CD14-positive monocyte (primary cell): Measurements from ENCODE around the gene THSD7A. TPM values are rescaled to one million over a fixed set of nuclear protein-coding genes. Genes with fewer than 3 reads are reported as not detected.
A peak's percentile ranks its signal among the peaks of the same experiment; 100 is the strongest.

Source experiments
- DNase-seq, 3 donors: peaks; one replicate each; pipeline ENCODE4 v3.0.0-alpha.2; 2011 to 2022
- H2AFZ ChIP-seq: 2 replicates; pipeline ENCODE4 v1.6.0; 2012; ENCODE audit warnings: mild to moderate bottlenecking, low read depth, low read length, inconsistent platforms; ENCODE audit not compliant: insufficient read depth, poor library complexity, severe bottlenecking
- H3K27ac ChIP-seq, 2 donors: 1 replicate in 1 of 2; 2 replicates in 1 of 2; pipeline ENCODE4 v1.5.1; 2012 to 2013; ENCODE audit warnings: low read length in 2 of 2, control low read depth in 1 of 2, inconsistent platforms in 1 of 2, low read depth in 1 of 2, mild to moderate bottlenecking in 1 of 2
- H3K27me3 ChIP-seq, 2 donors: one replicate each; pipeline versions ENCODE4 v1.6.0 to v1.6.1; 2011 to 2013; ENCODE audit warnings: low read length in 2 of 2; ENCODE audit not compliant: control insufficient read depth in 2 of 2, insufficient read depth in 2 of 2
- H3K36me3 ChIP-seq, 2 donors: replicated peaks in 1 of 2; 1 replicate in 1 of 2; 2 replicates in 1 of 2; pipeline versions ENCODE4 v1.5.1 to v1.6.1; 2012 to 2013; ENCODE audit warnings: low read length in 2 of 2, control low read depth in 1 of 2, inconsistent platforms in 1 of 2, mild to moderate bottlenecking in 1 of 2; ENCODE audit not compliant: insufficient read depth in 2 of 2, control insufficient read depth in 1 of 2
- H3K4me1 ChIP-seq, 2 donors: 1 replicate in 1 of 2; 2 replicates in 1 of 2; pipeline versions ENCODE4 v1.5.1 to v1.6.1; 2012 to 2013; ENCODE audit warnings: low read length in 2 of 2, control low read depth in 1 of 2, inconsistent platforms in 1 of 2, mild to moderate bottlenecking in 1 of 2, moderate library complexity in 1 of 2; ENCODE audit not compliant: insufficient read depth in 2 of 2, control insufficient read depth in 1 of 2
- H3K4me2 ChIP-seq: replicated peaks from 2 replicates; pipeline ENCODE3; 2012; ENCODE audit warnings: low read length, moderate library complexity, mild to moderate bottlenecking; ENCODE audit not compliant: poor library complexity, severe bottlenecking; ENCODE audit errors: extremely low read depth
- H3K4me3 ChIP-seq, 3 experiments: fragments of 200-600 bp in 1 of 3; sonication (generic) in 1 of 3; replicated peaks in 1 of 3; 1 replicate in 2 of 3; 2 replicates in 1 of 3; pipeline ENCODE4 v1.5.1; 2011 to 2013; ENCODE audit warnings: low read length in 3 of 3, mild to moderate bottlenecking in 3 of 3, control low read depth in 2 of 3, low read depth in 2 of 3, inconsistent platforms in 1 of 3, moderate library complexity in 1 of 3
- H3K79me2 ChIP-seq: 2 replicates; pipeline ENCODE4 v1.6.0; 2012; ENCODE audit warnings: mild to moderate bottlenecking, control low read depth, inconsistent platforms, low read length, moderate library complexity; ENCODE audit not compliant: insufficient read depth
- H3K9ac ChIP-seq: 2 replicates; pipeline ENCODE4 v1.6.0; 2017; ENCODE audit warnings: low read length, mild to moderate bottlenecking; ENCODE audit not compliant: insufficient read depth, poor library complexity, severe bottlenecking
- H3K9me3 ChIP-seq, 2 donors: replicated peaks in 1 of 2; 1 replicate in 1 of 2; 2 replicates in 1 of 2; pipeline versions ENCODE4 v1.5.1 to v1.6.1; 2012 to 2013; ENCODE audit warnings: low read length in 2 of 2, control low read depth in 1 of 2; ENCODE audit not compliant: control insufficient read depth in 1 of 2, insufficient read depth in 1 of 2
- H4K20me1 ChIP-seq: 2 replicates; pipeline ENCODE4 v1.6.0; 2012; ENCODE audit warnings: mild to moderate bottlenecking, low read length, control low read depth, moderate library complexity; ENCODE audit not compliant: insufficient read depth
- H3K27ac Mint-ChIP-seq, 7 donors: one replicate each; pipeline ENCODE4 v1.8.0; 2020; ENCODE audit warnings: mild to moderate bottlenecking in 7 of 7, mixed read lengths in 7 of 7, moderate library complexity in 6 of 7, inconsistent platforms in 2 of 7
- H3K27me3 Mint-ChIP-seq, 3 donors: one replicate each; pipeline ENCODE4 v1.8.0; 2021 to 2022; ENCODE audit warnings: low read depth in 3 of 3, mild to moderate bottlenecking in 3 of 3, mixed read lengths in 3 of 3, moderate library complexity in 3 of 3, inconsistent platforms in 1 of 3
- H3K36me3 Mint-ChIP-seq, 2 donors: one replicate each; pipeline ENCODE4 v1.8.0; 2020; ENCODE audit warnings: mixed read lengths in 2 of 2, inconsistent platforms in 1 of 2, mild to moderate bottlenecking in 1 of 2
- H3K4me1 Mint-ChIP-seq: one replicate; pipeline ENCODE4 v1.8.0; 2020; ENCODE audit warnings: mild to moderate bottlenecking, mixed read lengths
- H3K4me3 Mint-ChIP-seq, 2 donors: one replicate each; pipeline ENCODE4 v1.8.0; 2020; ENCODE audit warnings: mild to moderate bottlenecking in 2 of 2, mixed read lengths in 2 of 2, moderate library complexity in 1 of 2
- H3K9me3 Mint-ChIP-seq, 7 donors: one replicate each; pipeline ENCODE4 v1.8.0; 2020 to 2022; ENCODE audit warnings: mixed read lengths in 7 of 7, mild to moderate bottlenecking in 6 of 7, moderate library complexity in 6 of 7, inconsistent platforms in 2 of 7
- WGBS: methylation state at CpG from one replicate; pipeline ENCODE4 v1.1.5; 2013; ENCODE audit warnings: missing lambda C conversion rate; ENCODE audit not compliant: insufficient coverage; 5-methylcytosine and 5-hydroxymethylcytosine counted together
- intact Hi-C, 2 donors: fragments of 100-400 bp; cut with micrococcal nuclease; formaldehyde crosslinking; loops; one replicate each; pipeline versions ENCODE4 v1.15.0 to v1.15.1; 2023
- polyA plus RNA-seq, 3 donors: library from polyadenylated mRNA; depleted of rRNA in 1 of 3; unstranded in 2 of 3; stranded (reverse) in 1 of 3; fragments of 300-500 nt in 2 of 3; fragments of >200 nt in 1 of 3; fragmentation: Illumina TruSeq in 2 of 3; gene quantifications; 1 replicate in 2 of 3; 2 replicates in 1 of 3; pipeline ENCODE4 v1.2.3, GENCODE V29; 2012 to 2021
- TF ChIP-seq, protein P1 (sequence below): fragments of 200-600 bp; IDR thresholded peaks from one replicate; pipeline ENCODE4 v1.8.0; 2022; ENCODE audit warnings: antibody characterized with exemption, mild to moderate bottlenecking

THSD7A gene
- polyA plus RNA-seq, 3 donors, result under 0.01 TPM; not detected in 2

DNA sequence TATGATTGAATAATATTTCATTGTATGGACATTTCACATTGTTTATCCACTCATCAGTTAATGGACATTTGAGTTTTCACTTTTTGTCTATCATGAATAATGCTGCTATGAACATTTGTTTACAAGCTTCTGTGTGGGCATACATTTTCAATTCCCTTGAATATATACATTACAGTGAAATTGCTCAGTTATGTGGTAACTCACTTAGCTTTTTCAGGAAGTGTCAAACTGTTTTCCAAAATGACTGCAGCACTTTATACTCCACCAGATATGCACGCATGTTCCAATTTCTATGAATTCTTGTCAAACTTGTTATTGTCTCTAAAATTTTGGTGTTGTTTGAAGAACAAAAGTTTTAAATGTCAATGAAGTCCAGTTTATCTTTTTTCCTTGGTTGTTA lies 401.2 kb downstream of the THSD7A start:
- Histone ChIP-seq H3K9ac (no peak overlapping the region), H3K27ac (no peak overlapping the region), H3K4me1 (peaks cover 18 to 20% of the 10 kb centered on the region in 2 donors), H3K4me3 (no peak overlapping the region), H3K79me2 (no peaks in the 10 kb centered on the region), H3K27me3 (no peaks in the 10 kb centered on the region), H3K9me3 (no peaks in the 10 kb centered on the region), H3K36me3 (no peaks in the 10 kb centered on the region), H4K20me1 (no peaks in the 10 kb centered on the region), H2AFZ (peak overlapping the region; percentile 8), H3K4me2 (no peak overlapping the region)
- Mint-ChIP-seq H3K4me1 (peaks cover 20% of the 10 kb centered on the region), H3K4me3 (peak overlapping the region in 1 of 2 donors; percentile 20), H3K27ac (peak overlapping the region in 1 of 7 donors; percentile 83), H3K9me3 (peaks cover 0 to 6% (median 0%) of the 10 kb centered on the region in 7 donors), H3K36me3 (no peaks in the 10 kb centered on the region), H3K27me3 (no peaks in the 10 kb centered on the region)
- no CpG with 5 or more reads among the region's 1 CpG for WGBS
- peak in 1 of 3 donors; percentile 1 for DNase-seq
- intact Hi-C loops, result no loop called here
- TF ChIP-seq, protein P1, sequence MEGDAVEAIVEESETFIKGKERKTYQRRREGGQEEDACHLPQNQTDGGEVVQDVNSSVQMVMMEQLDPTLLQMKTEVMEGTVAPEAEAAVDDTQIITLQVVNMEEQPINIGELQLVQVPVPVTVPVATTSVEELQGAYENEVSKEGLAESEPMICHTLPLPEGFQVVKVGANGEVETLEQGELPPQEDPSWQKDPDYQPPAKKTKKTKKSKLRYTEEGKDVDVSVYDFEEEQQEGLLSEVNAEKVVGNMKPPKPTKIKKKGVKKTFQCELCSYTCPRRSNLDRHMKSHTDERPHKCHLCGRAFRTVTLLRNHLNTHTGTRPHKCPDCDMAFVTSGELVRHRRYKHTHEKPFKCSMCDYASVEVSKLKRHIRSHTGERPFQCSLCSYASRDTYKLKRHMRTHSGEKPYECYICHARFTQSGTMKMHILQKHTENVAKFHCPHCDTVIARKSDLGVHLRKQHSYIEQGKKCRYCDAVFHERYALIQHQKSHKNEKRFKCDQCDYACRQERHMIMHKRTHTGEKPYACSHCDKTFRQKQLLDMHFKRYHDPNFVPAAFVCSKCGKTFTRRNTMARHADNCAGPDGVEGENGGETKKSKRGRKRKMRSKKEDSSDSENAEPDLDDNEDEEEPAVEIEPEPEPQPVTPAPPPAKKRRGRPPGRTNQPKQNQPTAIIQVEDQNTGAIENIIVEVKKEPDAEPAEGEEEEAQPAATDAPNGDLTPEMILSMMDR, result no peak

DNA sequence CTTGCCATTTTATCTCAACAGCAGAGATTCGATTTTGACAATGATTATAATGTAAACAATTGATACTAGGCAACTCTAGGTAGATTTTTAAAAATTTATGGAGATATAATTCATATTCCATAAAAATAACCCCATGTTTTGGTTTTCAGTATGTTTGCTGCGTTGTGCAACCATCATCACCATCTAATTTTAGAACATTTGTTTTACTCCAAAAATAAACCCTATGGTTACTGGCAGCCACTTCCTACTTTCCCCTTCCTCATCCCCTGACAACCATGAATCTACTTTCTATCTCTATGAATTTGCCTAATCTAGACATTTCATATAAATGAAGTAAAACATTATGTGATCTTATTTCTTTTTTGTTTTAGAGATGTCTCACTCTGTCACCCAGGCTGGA lies 401.9 kb downstream of the THSD7A start:
- Mint-ChIP-seq H3K27me3 (no peaks in the 10 kb centered on the region), H3K9me3 (peaks cover 0 to under 1% (median 0%) of the 10 kb centered on the region in 7 donors), H3K27ac (peak overlapping the region in 4 of 7 donors; percentile 45 to 83 (median 60)), H3K36me3 (no peaks in the 10 kb centered on the region), H3K4me1 (peaks cover 20% of the 10 kb centered on the region), H3K4me3 (peak overlapping the region in 1 of 2 donors; percentile 16)
- DNase-seq, result peak in 2 of 3 donors; percentile 2 to 4
- H3K9me3 ChIP-seq, result no peaks in the 10 kb centered on the region
- no peaks in the 10 kb centered on the region for H3K79me2 ChIP-seq
- intact Hi-C loops, result no loop called here
- no peak overlapping the region for H3K4me3 ChIP-seq
- H3K4me2 ChIP-seq, result peak overlapping the region; percentile 13
- WGBS, result 0% methylated on average over 1 of the region's 2 CpGs
- no peaks in the 10 kb centered on the region for H3K36me3 ChIP-seq
- no peaks in the 10 kb centered on the region for H4K20me1 ChIP-seq
- TF ChIP-seq, protein P1, result no peak
- H2AFZ ChIP-seq, result no peak overlapping the region
- H3K4me1 ChIP-seq, result peaks cover 18 to 20% of the 10 kb centered on the region in 2 donors
- no peaks in the 10 kb centered on the region for H3K27me3 ChIP-seq
- peak overlapping the region in 1 of 2 donors; percentile 42 for H3K27ac ChIP-seq
- H3K9ac ChIP-seq, result no peak overlapping the region
